Loucy (cell line): ENCODE data around the gene POLR2J.
"Not testable (repeated sequence)": the region's sequence is repeated elsewhere in the genome, so short reads cannot be mapped to it uniquely, and the experiment has no call there.

Source experiments
- H2AFZ ChIP-seq: fragments of 200-600 bp; sonication (generic); 2 replicates; pipeline ENCODE4 v1.6.0; 2016; ENCODE audit warnings: antibody characterized with exemption, mild to moderate bottlenecking, low read length, moderate library complexity
- H3F3A ChIP-seq: fragments of 200-600 bp; 2 replicates; pipeline ENCODE4 v1.6.0; 2016; ENCODE audit warnings: antibody characterized with exemption, low read depth, mild to moderate bottlenecking
- H3K27me3 ChIP-seq: fragments of 200-600 bp; sonication (generic); 2 replicates; pipeline ENCODE4 v1.6.1; 2014; ENCODE audit warnings: low read length, mild to moderate bottlenecking; ENCODE audit not compliant: insufficient read depth, poor library complexity, severe bottlenecking
- H3K36me3 ChIP-seq: fragments of 200-600 bp; sonication (generic); 2 replicates; pipeline ENCODE4 v1.6.1; 2016; ENCODE audit warnings: low read length; ENCODE audit not compliant: insufficient read depth
- H3K4me1 ChIP-seq: fragments of 200-600 bp; sonication (generic); 2 replicates; pipeline ENCODE4 v1.5.1; 2014; ENCODE audit warnings: low read length, mild to moderate bottlenecking; ENCODE audit not compliant: insufficient read depth, poor library complexity, severe bottlenecking
- H3K4me2 ChIP-seq: fragments of 200-600 bp; sonication (generic); 2 replicates; pipeline ENCODE4 v1.6.0; 2014; ENCODE audit warnings: antibody characterized with exemption, low read length, low read depth, mild to moderate bottlenecking; ENCODE audit not compliant: poor library complexity, severe bottlenecking
- H3K4me3 ChIP-seq: fragments of 200-600 bp; sonication (generic); 2 replicates; pipeline ENCODE4 v1.5.1; 2014; ENCODE audit warnings: low read length, mild to moderate bottlenecking, mixed read lengths; ENCODE audit not compliant: poor library complexity, severe bottlenecking
- H3K79me2 ChIP-seq: fragments of 200-600 bp; sonication (generic); 2 replicates; pipeline ENCODE4 v1.6.1; 2014; ENCODE audit warnings: low read length; ENCODE audit not compliant: insufficient read depth
- H3K9ac ChIP-seq: fragments of 200-600 bp; sonication (generic); 2 replicates; pipeline ENCODE4 v1.6.0; 2014; ENCODE audit warnings: mild to moderate bottlenecking, low read depth, low read length, moderate library complexity; ENCODE audit not compliant: poor library complexity, severe bottlenecking
- H3K9me2 ChIP-seq: fragments of 200-600 bp; sonication (generic); replicated peaks from 2 replicates; pipeline ENCODE4 v1.6.1; 2016; ENCODE audit warnings: low read depth, low read length, mixed read lengths
- H3K9me3 ChIP-seq: fragments of 200-600 bp; sonication (generic); 2 replicates; pipeline ENCODE4 v1.6.1; 2014; ENCODE audit warnings: mild to moderate bottlenecking, antibody characterized with exemption, low read length, low read depth; ENCODE audit not compliant: insufficient read depth
- H4K20me1 ChIP-seq: fragments of 200-600 bp; sonication (generic); 2 replicates; pipeline ENCODE4 v1.6.0; 2014; ENCODE audit warnings: antibody characterized with exemption, low read length, mild to moderate bottlenecking; ENCODE audit not compliant: insufficient read depth, poor library complexity, severe bottlenecking

POLR2J gene

DNA sequence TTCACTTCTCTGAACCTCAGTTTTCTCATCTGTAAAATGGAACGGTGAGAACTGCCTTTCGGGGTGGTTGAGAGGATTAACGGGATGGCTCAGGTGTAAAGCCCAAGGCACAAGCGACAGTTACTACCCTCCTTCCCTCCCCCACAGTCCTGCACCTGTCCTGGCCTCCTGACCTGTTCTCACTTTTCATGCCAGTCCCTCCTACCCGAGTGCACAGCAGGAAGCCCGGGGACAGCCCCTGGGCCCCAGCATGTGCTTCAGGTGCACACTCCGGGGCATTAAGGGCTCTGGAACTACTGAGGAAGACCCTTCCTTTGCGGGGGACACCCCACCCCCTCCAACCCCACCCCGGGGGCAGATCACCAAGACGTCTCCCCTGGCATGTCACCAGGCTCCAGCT lies 38.2 kb upstream of the POLR2J start:
- not testable (repeated sequence) for H3K4me1 ChIP-seq, H3K36me3 ChIP-seq, H3F3A ChIP-seq, H4K20me1 ChIP-seq, H3K79me2 ChIP-seq, H3K27me3 ChIP-seq, H3K9ac ChIP-seq, H3K4me3 ChIP-seq, H3K4me2 ChIP-seq, H3K9me2 ChIP-seq, H2AFZ ChIP-seq, H3K9me3 ChIP-seq

DNA sequence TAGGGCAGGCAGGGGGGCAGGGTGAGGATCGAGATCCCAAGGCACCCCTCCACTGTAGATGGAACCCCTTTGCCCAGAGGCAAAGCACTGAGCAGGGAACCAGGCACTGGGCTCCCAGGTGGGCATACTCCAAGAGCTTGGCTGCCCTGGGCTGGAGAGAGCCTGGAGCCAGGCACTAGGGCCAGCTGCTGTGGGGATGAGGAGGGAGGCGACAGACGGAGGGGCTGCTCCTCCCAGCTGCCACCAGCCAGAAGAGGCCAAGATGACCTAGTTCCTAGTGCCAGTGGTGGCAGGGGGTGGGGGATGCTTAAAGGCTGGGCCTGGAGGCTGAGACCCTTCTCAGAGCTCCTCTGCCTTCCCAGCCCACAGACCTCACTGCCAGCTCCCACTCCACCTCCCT lies 37.2 kb upstream of the POLR2J start:
- H3K9me3 ChIP-seq, H3K9ac ChIP-seq, H3K4me3 ChIP-seq, H3F3A ChIP-seq, H3K79me2 ChIP-seq, H3K36me3 ChIP-seq, H3K4me2 ChIP-seq, H2AFZ ChIP-seq, H3K27me3 ChIP-seq, H4K20me1 ChIP-seq, H3K9me2 ChIP-seq, H3K4me1 ChIP-seq: not testable (repeated sequence)

DNA sequence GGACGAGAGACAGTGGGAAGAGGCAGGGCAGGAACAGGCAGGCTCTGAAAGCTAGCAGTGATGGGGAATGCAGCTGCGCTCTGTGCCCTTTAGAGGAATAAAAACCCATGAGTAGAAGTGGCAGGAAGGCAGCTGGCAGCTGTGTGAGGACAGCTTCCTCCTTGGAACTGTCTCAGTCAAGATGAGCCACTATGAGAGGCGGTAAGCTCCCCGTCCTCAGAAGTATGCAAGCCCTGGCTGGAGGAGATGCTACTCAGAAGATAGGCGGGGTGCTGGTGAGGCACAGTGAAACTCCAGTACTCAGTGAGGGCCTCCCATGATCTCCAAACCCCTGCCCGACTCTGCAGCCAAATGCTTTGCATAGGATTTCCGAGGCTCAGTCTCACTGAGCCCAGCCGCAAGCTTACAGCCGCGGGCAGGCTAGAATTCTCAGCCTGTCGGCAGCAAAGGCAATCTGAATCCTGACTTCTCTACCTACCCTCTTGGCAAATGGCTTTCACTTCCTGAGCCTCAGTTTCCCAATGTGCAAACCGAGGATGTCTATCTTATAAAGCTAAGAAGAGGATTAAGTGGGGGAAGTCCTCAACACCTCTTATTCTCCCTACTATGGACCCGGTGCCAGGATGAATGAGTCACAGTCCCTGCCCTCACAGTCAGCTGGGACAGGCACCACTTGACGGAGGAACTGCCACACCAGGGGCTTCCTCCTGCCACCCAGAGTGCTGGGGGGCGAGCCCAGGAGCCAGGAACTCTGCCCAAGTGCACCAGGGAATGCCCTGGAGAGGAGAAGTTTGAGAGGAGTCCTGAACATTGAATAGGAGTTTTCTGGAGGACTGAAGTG lies 36.4 kb upstream of the POLR2J start:
- not testable (repeated sequence) for H4K20me1 ChIP-seq, H2AFZ ChIP-seq, H3K27me3 ChIP-seq, H3F3A ChIP-seq, H3K4me2 ChIP-seq, H3K9me2 ChIP-seq, H3K9me3 ChIP-seq, H3K79me2 ChIP-seq, H3K4me3 ChIP-seq, H3K4me1 ChIP-seq, H3K36me3 ChIP-seq, H3K9ac ChIP-seq

DNA sequence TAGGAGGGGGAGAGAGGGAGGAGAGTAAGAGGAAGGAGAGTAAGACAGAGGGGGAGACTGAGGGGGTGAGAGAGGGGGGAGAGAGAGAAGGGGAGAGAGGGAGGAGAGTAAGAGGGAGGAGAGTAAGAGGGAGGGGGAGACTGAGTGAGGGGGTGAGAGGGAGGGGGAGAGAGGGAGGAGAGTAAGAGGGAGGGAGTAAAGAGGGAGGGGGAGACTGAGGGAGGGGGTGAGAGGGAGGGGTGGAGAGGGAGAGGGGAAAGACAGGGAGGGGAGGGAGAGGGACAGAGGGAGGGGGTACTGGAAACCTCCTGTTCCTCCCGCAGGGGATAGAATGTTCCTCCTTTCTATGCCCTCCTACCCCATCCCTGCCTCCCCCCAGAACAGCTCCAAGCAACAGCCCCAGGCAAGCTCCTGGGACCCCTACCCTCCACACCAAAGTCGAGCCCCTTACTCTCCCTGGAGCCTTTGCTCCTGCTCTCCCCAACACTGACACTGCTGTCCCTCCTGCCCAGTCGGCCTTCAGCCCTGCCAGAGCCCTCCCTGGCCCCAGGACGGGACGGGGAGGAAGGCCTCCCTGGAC lies 34.0 kb upstream of the POLR2J start:
- not testable (repeated sequence) for H3K4me1 ChIP-seq, H3F3A ChIP-seq, H3K36me3 ChIP-seq, H3K79me2 ChIP-seq, H3K27me3 ChIP-seq, H4K20me1 ChIP-seq, H3K9me3 ChIP-seq, H3K9me2 ChIP-seq
- Histone ChIP-seq H3K4me2 (peak overlapping the region; percentile 68), H3K4me3 (peak overlapping the region; percentile 68), H2AFZ (0 out of 2 replicates have a peak overlapping the region, but pooled peaks have one; percentile 55), H3K9ac (peak overlapping the region; percentile 58)

DNA sequence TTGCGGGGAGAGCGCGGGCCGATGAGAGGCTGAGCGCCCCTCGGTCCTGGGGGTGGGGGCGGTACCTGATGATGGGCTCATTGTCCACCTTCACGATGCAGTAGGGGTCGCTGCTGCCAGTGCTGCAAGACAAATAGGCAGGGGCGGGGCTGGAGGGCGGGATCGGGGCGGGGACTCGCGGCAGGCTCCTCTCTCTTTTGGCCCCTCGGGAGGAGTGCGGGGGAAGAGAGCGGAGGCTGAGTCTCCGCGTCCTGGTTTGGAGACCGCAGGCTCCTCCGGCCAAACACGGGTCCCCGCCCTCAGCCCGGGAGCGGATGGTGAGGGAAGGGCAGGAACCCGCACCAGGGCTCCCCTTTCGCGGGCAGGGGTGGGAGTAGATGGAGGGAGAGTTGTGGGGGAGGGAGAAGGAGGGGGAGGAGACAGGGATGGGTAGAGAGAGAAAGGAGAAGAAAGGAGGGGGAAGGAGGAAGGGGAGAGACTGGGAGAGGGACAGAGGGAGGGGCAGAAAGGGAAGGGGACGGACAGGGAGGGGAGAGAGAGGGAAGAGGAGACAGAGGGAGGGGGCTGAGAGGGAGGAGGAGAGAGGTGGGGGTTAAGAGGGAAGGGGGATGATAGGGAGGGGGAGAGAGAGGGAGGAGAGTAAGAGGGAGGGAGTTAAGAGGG lies 33.3 kb upstream of the POLR2J start:
- H3K9me2 ChIP-seq, H3K9me3 ChIP-seq, H3F3A ChIP-seq, H3K36me3 ChIP-seq, H3K9ac ChIP-seq, H2AFZ ChIP-seq, H4K20me1 ChIP-seq, H3K79me2 ChIP-seq, H3K27me3 ChIP-seq, H3K4me1 ChIP-seq: not testable (repeated sequence)
- Histone ChIP-seq H3K4me3 (peak overlapping the region; percentile 68), H3K4me2 (peak overlapping the region; percentile 68)

DNA sequence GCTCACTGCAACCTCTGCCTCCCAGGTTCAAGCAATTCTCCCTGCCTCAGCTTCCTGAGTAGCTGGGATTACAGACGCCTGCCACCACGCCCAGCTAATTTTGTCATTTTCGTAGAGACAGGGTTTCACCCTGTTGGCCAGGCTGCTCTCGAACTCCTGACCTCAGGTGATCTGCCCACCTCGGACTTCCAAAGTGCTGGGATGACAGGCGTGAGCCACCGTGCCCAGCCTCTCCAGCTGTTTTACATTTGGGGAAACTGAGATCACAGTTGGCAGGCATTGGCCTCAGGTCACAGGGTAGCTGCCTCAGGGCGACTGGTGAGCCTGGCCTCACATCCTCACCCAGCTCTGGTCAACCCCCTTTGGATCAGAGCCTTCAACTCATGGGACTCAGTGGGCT lies 31.9 kb upstream of the POLR2J start:
- not testable (repeated sequence) for H3K36me3 ChIP-seq, H4K20me1 ChIP-seq, H3K4me3 ChIP-seq, H3K79me2 ChIP-seq, H3K27me3 ChIP-seq, H3K9ac ChIP-seq, H3K9me2 ChIP-seq, H3K4me2 ChIP-seq, H3K4me1 ChIP-seq, H3F3A ChIP-seq, H3K9me3 ChIP-seq, H2AFZ ChIP-seq

DNA sequence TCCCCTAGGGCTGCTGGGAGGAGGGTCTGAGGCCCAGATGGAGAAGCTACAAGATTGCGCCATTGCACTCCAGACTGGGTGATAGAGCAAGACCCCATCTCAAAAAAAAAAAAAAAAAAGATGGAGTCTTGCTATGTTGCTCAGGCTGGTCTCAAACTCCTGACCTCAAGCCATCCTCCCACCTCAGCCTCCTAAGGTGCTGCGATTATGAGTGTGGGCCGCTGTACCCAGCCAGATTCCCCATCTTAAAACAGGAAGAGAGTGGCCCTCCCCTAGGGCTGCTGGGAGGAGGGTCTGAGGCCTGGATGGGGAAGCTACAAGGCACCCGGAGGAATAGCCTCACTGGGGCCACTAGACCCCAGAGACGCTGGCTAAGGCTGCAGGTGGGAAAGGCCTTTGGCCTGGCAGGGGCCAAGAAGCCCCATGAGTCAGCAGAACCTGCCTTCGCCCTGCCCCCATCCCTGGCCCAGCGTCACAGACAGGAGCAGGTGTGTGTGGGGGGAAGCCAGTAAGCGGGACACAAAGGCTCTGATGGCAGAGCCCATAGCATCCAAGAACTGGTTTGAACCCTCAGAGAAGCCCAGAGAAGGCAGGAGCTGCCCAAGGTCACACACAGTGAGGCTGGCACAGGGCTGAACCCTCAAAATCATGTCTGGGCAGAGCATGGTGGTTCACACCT lies 28.8 kb upstream of the POLR2J start:
- not testable (repeated sequence) for H2AFZ ChIP-seq, H3K27me3 ChIP-seq, H3K9me2 ChIP-seq, H3K4me2 ChIP-seq, H3F3A ChIP-seq, H3K36me3 ChIP-seq, H3K79me2 ChIP-seq, H3K9me3 ChIP-seq, H3K4me3 ChIP-seq, H4K20me1 ChIP-seq, H3K9ac ChIP-seq, H3K4me1 ChIP-seq
